H1 (cell line): ENCODE results near the gene ARHGEF10L. TPM values are rescaled to one million over a fixed set of nuclear protein-coding genes. Genes with fewer than 3 reads are reported as not detected.

Experiments
- CTCF ChIA-PET: fragments of 300-600 bp; sonication (Branson Sonifier 250); formaldehyde crosslinking; loops from one replicate; lab custom pipeline; 2021; ENCODE audit not compliant: partially characterized antibody; lab: Charles Lee
- POLR2A ChIA-PET: fragments of 300-600 bp; sonication (Branson Sonifier 250); formaldehyde crosslinking; loops from one replicate; lab custom pipeline; 2021; ENCODE audit warnings: inconsistent platforms; ENCODE audit not compliant: partially characterized antibody; lab: Charles Lee
- DNase-seq, 2 experiments: peaks; one replicate each; pipeline versions ENCODE4 v3.0.0 to v3.0.0-alpha.2; 2010 to 2022; ENCODE audit warnings: low spot score in 2 of 2, low read depth in 1 of 2, mixed read lengths in 1 of 2
- FAIRE-seq: peaks from 2 replicates; lab custom pipeline; 2011; peaks lifted over from hg19 to GRCh38; lab: Jason Lieb, UNC
- H2AFZ ChIP-seq: 2 replicates; pipeline ENCODE4 v1.8.1; 2012; ENCODE audit warnings: low read length, inconsistent platforms
- H2AK5ac ChIP-seq: 2 replicates; pipeline ENCODE4 v1.6.1; 2013; ENCODE audit warnings: low read depth, low read length
- H2BK120ac ChIP-seq: replicated peaks from 2 replicates; pipeline ENCODE3; 2013; ENCODE audit warnings: low read depth, low read length, inconsistent platforms
- H2BK12ac ChIP-seq: 2 replicates; pipeline ENCODE4 v1.6.1; 2013; ENCODE audit warnings: low read depth, low read length
- H2BK15ac ChIP-seq: 2 replicates; pipeline ENCODE4 v1.6.1; 2013; ENCODE audit warnings: low read length
- H2BK20ac ChIP-seq: 2 replicates; pipeline ENCODE4 v1.6.1; 2013; ENCODE audit warnings: low read length
- H2BK5ac ChIP-seq: 2 replicates; pipeline ENCODE4 v1.6.1; 2013; ENCODE audit warnings: low read depth, low read length
- H3K14ac ChIP-seq: 2 replicates; pipeline ENCODE4 v1.6.1; 2013; ENCODE audit warnings: inconsistent platforms; ENCODE audit not compliant: insufficient read length
- H3K18ac ChIP-seq: 2 replicates; pipeline ENCODE4 v1.6.1; 2013; ENCODE audit warnings: low read length; ENCODE audit errors: extremely low read depth
- H3K23ac ChIP-seq: 2 replicates; pipeline ENCODE4 v1.6.1; 2013; ENCODE audit warnings: inconsistent platforms; ENCODE audit not compliant: insufficient read length
- H3K23me2 ChIP-seq: 2 replicates; pipeline ENCODE4 v1.6.1; 2013; ENCODE audit warnings: low read depth, low read length
- H3K27ac ChIP-seq: 2 replicates; pipeline ENCODE4 v1.6.1; 2011; ENCODE audit warnings: low read depth, low read length, inconsistent platforms
- H3K27me3 ChIP-seq, 4 experiments: replicated peaks in 1 of 4; 1 replicate in 1 of 4; 2 replicates in 3 of 4; pipeline versions ENCODE4 v1.6.1 to v1.8.1; 2011 to 2013; ENCODE audit warnings: low read length in 3 of 4, mild to moderate bottlenecking in 3 of 4, inconsistent platforms in 2 of 4, mixed read lengths in 2 of 4, moderate library complexity in 1 of 4; ENCODE audit not compliant: control insufficient read depth in 3 of 4, insufficient read depth in 3 of 4; ENCODE audit errors: extremely low read depth in 1 of 4
- H3K36me3 ChIP-seq, 4 experiments: 2 replicates each; pipeline versions ENCODE4 v1.6.1 to v1.8.1; 2011 to 2013; ENCODE audit warnings: mild to moderate bottlenecking in 4 of 4, low read length in 3 of 4, moderate library complexity in 2 of 4, control low read depth in 1 of 4, inconsistent platforms in 1 of 4; ENCODE audit not compliant: insufficient read depth in 4 of 4, control insufficient read depth in 2 of 4
- H3K4ac ChIP-seq: replicated peaks from 2 replicates; pipeline ENCODE3; 2013; ENCODE audit warnings: low read length, low read depth, mixed read lengths, inconsistent platforms; ENCODE audit not compliant: insufficient read length
- H3K4me1 ChIP-seq, 4 experiments: replicated peaks in 1 of 4; 1 replicate in 1 of 4; 2 replicates in 3 of 4; pipeline versions ENCODE4 v1.6.1 to v1.8.1; 2011 to 2013; ENCODE audit warnings: low read length in 3 of 4, inconsistent platforms in 2 of 4, mixed read lengths in 1 of 4; ENCODE audit not compliant: insufficient read depth in 4 of 4, control insufficient read depth in 3 of 4
- H3K4me2 ChIP-seq, 2 experiments: 2 replicates each; pipeline versions ENCODE4 v1.6.1 to v1.8.1; 2011 to 2013; ENCODE audit warnings: low read depth in 2 of 2, low read length in 2 of 2, control low read depth in 1 of 2, inconsistent platforms in 1 of 2, mild to moderate bottlenecking in 1 of 2; ENCODE audit not compliant: insufficient read depth in 1 of 2
- H3K4me3 ChIP-seq, 4 experiments: fragments of 200-600, 300-600 bp in 1 of 4; sonication (generic), shearing (Covaris generic), sonication (Bioruptor Twin) in 1 of 4; 2 replicates each; pipeline versions ENCODE4 v1.5.1 to v1.8.1; 2011 to 2016; ENCODE audit warnings: low read length in 4 of 4, low read depth in 3 of 4, control low read depth in 2 of 4, inconsistent platforms in 2 of 4, mild to moderate bottlenecking in 2 of 4, mixed read lengths in 1 of 4, moderate library complexity in 1 of 4; ENCODE audit not compliant: insufficient read depth in 2 of 4; ENCODE audit errors: extremely low read depth in 1 of 4
- H3K56ac ChIP-seq: replicated peaks from 2 replicates; pipeline ENCODE3; 2013; ENCODE audit warnings: low read depth, mild to moderate bottlenecking, mixed read lengths, low read length, inconsistent platforms; ENCODE audit not compliant: insufficient read length
- H3K79me1 ChIP-seq: 2 replicates; pipeline ENCODE4 v1.6.1; 2013; ENCODE audit warnings: low read depth, low read length, control low read depth
- H3K79me2 ChIP-seq, 2 experiments: 2 replicates each; pipeline versions ENCODE4 v1.6.1 to v1.8.1; 2012 to 2013; ENCODE audit warnings: low read length in 2 of 2, mild to moderate bottlenecking in 2 of 2, inconsistent platforms in 1 of 2; ENCODE audit not compliant: insufficient read depth in 2 of 2, control insufficient read depth in 1 of 2
- H3K9ac ChIP-seq, 4 experiments: replicated peaks in 1 of 4; 1 replicate in 1 of 4; 2 replicates in 3 of 4; pipeline versions ENCODE4 v1.6.1 to v1.8.1; 2011 to 2013; ENCODE audit warnings: low read depth in 3 of 4, low read length in 3 of 4, control low read depth in 2 of 4, mild to moderate bottlenecking in 2 of 4, moderate library complexity in 2 of 4, inconsistent platforms in 1 of 4; ENCODE audit errors: extremely low read depth in 1 of 4
- H3K9me3 ChIP-seq, 2 experiments: 2 replicates each; pipeline versions ENCODE4 v1.6.1 to v1.8.1; 2012 to 2013; ENCODE audit warnings: mild to moderate bottlenecking in 2 of 2, moderate library complexity in 2 of 2, control low read depth in 1 of 2, inconsistent platforms in 1 of 2, low read depth in 1 of 2, low read length in 1 of 2, mixed read lengths in 1 of 2; ENCODE audit not compliant: insufficient read depth in 2 of 2
- H4K20me1 ChIP-seq, 2 experiments: replicated peaks in 1 of 2; 2 replicates each; pipeline versions ENCODE3 to v1.8.1; 2011 to 2013; ENCODE audit warnings: inconsistent platforms in 2 of 2, low read length in 2 of 2, mild to moderate bottlenecking in 1 of 2; ENCODE audit not compliant: insufficient read depth in 2 of 2, control insufficient read depth in 1 of 2
- H4K5ac ChIP-seq: 2 replicates; pipeline ENCODE4 v1.6.1; 2013; ENCODE audit warnings: low read length, low read depth, mixed read lengths, inconsistent platforms; ENCODE audit not compliant: insufficient read length
- H4K8ac ChIP-seq: 2 replicates; pipeline ENCODE4 v1.8.0; 2013; ENCODE audit warnings: mild to moderate bottlenecking, moderate library complexity, low read length, inconsistent platforms; ENCODE audit not compliant: insufficient read depth; ENCODE audit errors: extremely low read depth
- H4K91ac ChIP-seq: replicated peaks from 2 replicates; pipeline ENCODE3; 2013; ENCODE audit warnings: low read length, mixed read lengths, inconsistent platforms; ENCODE audit not compliant: insufficient read length
- CHD1 ChIP-seq: IDR thresholded peaks from 2 replicates; pipeline ENCODE4 v1.6.1; 2012; ENCODE audit warnings: low read depth, low read length, improper control_type of control experiment
- EZH2 ChIP-seq: fragments of 200-600 bp; sonication (generic); IDR thresholded peaks from 2 replicates; pipeline ENCODE4 v1.7.1; 2012; ENCODE audit warnings: low read depth, mild to moderate bottlenecking, moderate library complexity, low read length, inconsistent platforms; ENCODE audit not compliant: severe bottlenecking
- FOSL1 ChIP-seq: IDR thresholded peaks from 2 replicates; pipeline ENCODE4 v1.6.1; 2011; ENCODE audit warnings: mild to moderate bottlenecking, low read depth, low read length, moderate library complexity; ENCODE audit not compliant: insufficient read depth
- RXRA ChIP-seq: IDR thresholded peaks from 2 replicates; pipeline ENCODE4 v1.6.1; 2011; ENCODE audit warnings: low read depth, mild to moderate bottlenecking, low read length, moderate library complexity; ENCODE audit not compliant: insufficient read depth
- SAP30 ChIP-seq: fragments of 300-600 bp; sonication (generic); IDR thresholded peaks from 2 replicates; pipeline ENCODE4 v1.7.1; 2012; ENCODE audit warnings: low read length, moderate library complexity, mild to moderate bottlenecking, inconsistent platforms; ENCODE audit not compliant: insufficient read depth, insufficient replicate concordance
- SIRT6 ChIP-seq: IDR thresholded peaks from one replicate; pipeline ENCODE4 v1.7.1; 2012; ENCODE audit warnings: low read length, inconsistent platforms
- TCF12 ChIP-seq: IDR thresholded peaks from 2 replicates; pipeline ENCODE4 v1.6.1; 2011; ENCODE audit warnings: low read depth, mild to moderate bottlenecking, low read length
- WGBS, 2 experiments: shearing (Covaris generic) in 1 of 2; methylation state at CpG; one replicate each; pipeline versions ENCODE4 v1.1.6 to v1.1.7; 2013 to 2015; ENCODE audit warnings: low lambda C conversion rate in 2 of 2, mixed read lengths in 2 of 2, inconsistent platforms in 1 of 2, low coverage in 1 of 2, missing lambda C conversion rate in 1 of 2; ENCODE audit not compliant: insufficient replicate concordance in 2 of 2, insufficient coverage in 1 of 2, insufficient read length in 1 of 2; ENCODE audit errors: extremely low coverage in 1 of 2, missing lambda C conversion rate in 1 of 2; 5-methylcytosine and 5-hydroxymethylcytosine counted together
- polyA plus RNA-seq, 7 experiments: library from polyadenylated mRNA; depleted of rRNA in 3 of 7; stranded (reverse) in 5 of 7; unstranded in 2 of 7; fragments of >200 nt in 5 of 7; fragments of 200-250 nt in 2 of 7; gene quantifications; 1 replicate in 5 of 7; 2 replicates in 1 of 7; 4 replicates in 1 of 7; pipeline versions ENCODE4 v1.2.1 to v1.2.3, GENCODE V29; 2011 to 2013; ENCODE audit warnings: missing spikeins in 2 of 7, mixed read lengths in 2 of 7
- total RNA-seq: library from RNA; stranded (reverse); fragmentation: NEBNext Ultra II Directional; extraction: Animal tissue kit (Norgen Biotek cat#: 25700); gene quantifications from 2 replicates; pipeline ENCODE4 v1.2.1, GENCODE V29; 2021
- TF ChIP-seq, protein P1 (sequence below): IDR thresholded peaks from 2 replicates; pipeline ENCODE4 v1.6.1; 2012; ENCODE audit warnings: low read length, inconsistent platforms

The ARHGEF10L gene
- total and polyA plus RNA-seq, 2 of the 8 experiments (the other 6 are each of a cell fraction or from before 2014, with no cell fraction given), result 33.6 to 39.6 TPM

DNA sequence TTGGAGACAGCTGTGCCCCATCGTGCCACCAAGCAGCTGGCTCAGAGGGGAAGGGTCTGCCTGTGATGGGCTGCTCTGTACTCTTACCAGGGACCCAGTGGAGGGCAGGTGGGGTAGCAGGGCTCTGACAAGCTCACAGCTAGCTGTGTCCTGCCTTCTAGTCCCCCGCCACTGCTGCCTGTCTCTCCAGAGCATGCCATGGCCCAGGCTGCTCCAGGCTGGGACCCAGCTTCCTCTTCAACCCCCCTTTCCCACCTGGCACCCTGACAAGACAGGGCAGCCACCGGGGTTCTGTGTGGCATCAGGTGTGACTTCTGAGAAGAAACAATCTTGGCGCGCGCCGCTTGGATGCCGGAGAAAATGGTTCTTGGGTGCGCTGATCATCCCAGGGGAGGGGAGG, 123.3 kb downstream of the ARHGEF10L start:
- DNase-seq (no peak), FAIRE-seq (no peak)
- Histone ChIP-seq H3K79me2 (no peaks in the 10 kb centered on the region), H3K9me3 (no peaks in the 10 kb centered on the region), H3K9ac (no peak overlapping the region), H2BK12ac (no peak overlapping the region), H2AFZ (no peak overlapping the region), H3K23me2 (0 out of 2 replicates have a peak, but pooled peaks cover 1% of the 10 kb centered on the region), H4K20me1 (peaks cover 0 to 7% of the 10 kb centered on the region in 2 experiments), H3K4ac (no peak overlapping the region), H3K36me3 (peaks cover 1 to 22% (median 18%) of the 10 kb centered on the region in 4 experiments; a peak in 6 of 8 replicates), H3K4me2 (no peak overlapping the region), H2AK5ac (no peak overlapping the region), H3K4me3 (no peak overlapping the region), H4K5ac (no peak overlapping the region), H4K91ac (no peak overlapping the region), H2BK120ac (no peak overlapping the region), H3K14ac (no peak overlapping the region), H3K18ac (no peak overlapping the region; the same call in 1 of the 2 replicates), H4K8ac (no peak overlapping the region; the same call in 1 of the 2 replicates), H3K23ac (no peak overlapping the region), H3K79me1 (0 out of 2 replicates have a peak, but pooled peaks cover 1% of the 10 kb centered on the region), H3K56ac (no peak overlapping the region), H3K4me1 (peaks cover 0 to 4% (median 0%) of the 10 kb centered on the region in 4 experiments; a peak in 2 of 7 replicates), H3K27me3 (no peaks in the 10 kb centered on the region), H3K27ac (no peak overlapping the region; the same call in 1 of the 2 replicates), H2BK20ac (no peak overlapping the region), H2BK15ac (no peak overlapping the region), H2BK5ac (no peak overlapping the region)
- TF ChIP-seq, protein P1, sequence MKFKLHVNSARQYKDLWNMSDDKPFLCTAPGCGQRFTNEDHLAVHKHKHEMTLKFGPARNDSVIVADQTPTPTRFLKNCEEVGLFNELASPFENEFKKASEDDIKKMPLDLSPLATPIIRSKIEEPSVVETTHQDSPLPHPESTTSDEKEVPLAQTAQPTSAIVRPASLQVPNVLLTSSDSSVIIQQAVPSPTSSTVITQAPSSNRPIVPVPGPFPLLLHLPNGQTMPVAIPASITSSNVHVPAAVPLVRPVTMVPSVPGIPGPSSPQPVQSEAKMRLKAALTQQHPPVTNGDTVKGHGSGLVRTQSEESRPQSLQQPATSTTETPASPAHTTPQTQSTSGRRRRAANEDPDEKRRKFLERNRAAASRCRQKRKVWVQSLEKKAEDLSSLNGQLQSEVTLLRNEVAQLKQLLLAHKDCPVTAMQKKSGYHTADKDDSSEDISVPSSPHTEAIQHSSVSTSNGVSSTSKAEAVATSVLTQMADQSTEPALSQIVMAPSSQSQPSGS, result no peak
- TF ChIP-seq SAP30 (no peak), TCF12 (no peak), CHD1 (no peak), EZH2 (no peak), RXRA (no peak), SIRT6 (no peak), FOSL1 (no peak)
- CTCF ChIA-PET, result interaction anchor here (0.6 to 7.0 kb wide), 29 partner anchors 9 to 363 kb away, joined by 3 to 127 read pairs (median 11); no protein-coding TSS in a partner anchor
- 95% methylated on average over 9 of the region's 9 CpGs; no CpG with 5 or more reads in 1 of the 2 experiments for WGBS, 2 experiments
- POLR2A ChIA-PET, result no interaction called here
